HEK293T (cell line): ENCODE results near the gene CAMK2B.

ENCODE experiments used
- CTCF ChIA-PET: fragments of 350-600 bp; formaldehyde crosslinking; extraction: SDS; loops from one replicate; lab custom pipeline; 2021; ENCODE audit warnings: antibody characterized with exemption, inconsistent platforms; lab: Yijun Ruan, JAX
- POLR2A ChIA-PET: fragments of 350-600 bp; formaldehyde crosslinking; extraction: SDS; loops from one replicate; lab custom pipeline; 2020; ENCODE audit warnings: antibody characterized with exemption, inconsistent platforms; lab: Yijun Ruan, JAX
- DNase-seq: peaks from one replicate; pipeline ENCODE4 v3.0.0; 2012; ENCODE audit warnings: mixed read lengths; ENCODE audit errors: extremely low spot score
- ARNT ChIP-seq: fragments of 450-650 bp; IDR thresholded peaks from 2 replicates; pipeline ENCODE4 v1.6.1; 2017; ENCODE audit warnings: mild to moderate bottlenecking
- BHLHE40 ChIP-seq: fragments of 450-650 bp; IDR thresholded peaks from 2 replicates; pipeline ENCODE4 v1.6.1; 2016; ENCODE audit warnings: mild to moderate bottlenecking, moderate library complexity, borderline replicate concordance
- CTBP1 ChIP-seq: fragments of 450-650 bp; IDR thresholded peaks from 2 replicates; pipeline ENCODE4 v1.6.1; 2016; ENCODE audit warnings: borderline replicate concordance
- ELF4 ChIP-seq: fragments of 450-650 bp; IDR thresholded peaks from 2 replicates; pipeline ENCODE4 v1.6.1; 2017; ENCODE audit warnings: antibody characterized with exemption
- FOXA1 ChIP-seq: fragments of 450-650 bp; IDR thresholded peaks from 2 replicates; pipeline ENCODE4 v1.6.1; 2016; ENCODE audit warnings: mild to moderate bottlenecking
- FOXK2 ChIP-seq: fragments of 450-650 bp; IDR thresholded peaks from 2 replicates; pipeline ENCODE4 v1.6.1; 2016; ENCODE audit warnings: mild to moderate bottlenecking
- FOXM1 ChIP-seq: fragments of 450-650 bp; IDR thresholded peaks from 2 replicates; pipeline ENCODE4 v1.6.1; 2017; ENCODE audit warnings: mild to moderate bottlenecking, borderline replicate concordance
- HDGF ChIP-seq: fragments of 450-650 bp; IDR thresholded peaks from 2 replicates; pipeline ENCODE4 v1.6.1; 2017; ENCODE audit warnings: antibody characterized with exemption, borderline replicate concordance
- L3MBTL2 ChIP-seq: fragments of 450-650 bp; conservative IDR thresholded peaks from 2 replicates; pipeline ENCODE4 v1.6.1; 2016; ENCODE audit warnings: mild to moderate bottlenecking
- LEF1 ChIP-seq: fragments of 450-650 bp; IDR thresholded peaks from 2 replicates; pipeline ENCODE4 v1.6.1; 2017; ENCODE audit warnings: mild to moderate bottlenecking, borderline replicate concordance
- NFRKB ChIP-seq: fragments of 450-650 bp; IDR thresholded peaks from 2 replicates; pipeline ENCODE4 v1.6.1; 2016; ENCODE audit warnings: mild to moderate bottlenecking, moderate library complexity
- PKNOX1 ChIP-seq: fragments of 450-650 bp; IDR thresholded peaks from 2 replicates; pipeline ENCODE4 v1.6.1; 2016
- SP1 ChIP-seq: fragments of 450-650 bp; IDR thresholded peaks from 2 replicates; pipeline ENCODE4 v1.6.1; 2017
- SUZ12 ChIP-seq: fragments of 450-650 bp; IDR thresholded peaks from 2 replicates; pipeline ENCODE4 v1.6.1; 2016; ENCODE audit warnings: mild to moderate bottlenecking
- TARDBP ChIP-seq: fragments of 450-650 bp; IDR thresholded peaks from 2 replicates; pipeline ENCODE4 v1.6.1; 2016
- ZNF384 ChIP-seq: fragments of 450-650 bp; IDR thresholded peaks from 2 replicates; pipeline ENCODE4 v1.6.1; 2016

CAMK2B gene

GRCh38 chr7:44322631-44323363 lies 2.6 kb downstream of the CAMK2B start:
- no peak for DNase-seq
- TF ChIP-seq HDGF (no peak), FOXK2 (no peak), L3MBTL2 (no peak), LEF1 (no peak), SP1 (no peak), CTBP1 (no peak)
- CTCF ChIA-PET, result no interaction called here
- POLR2A ChIA-PET, result no interaction called here

GRCh38 chr7:44321796-44322195 lies 3.6 kb downstream of the CAMK2B start:
- CTCF ChIA-PET, result no interaction called here
- POLR2A ChIA-PET, result no interaction called here
- no peak for DNase-seq
- no peak for TF ChIP-seq SP1
- no peak for TF ChIP-seq BHLHE40
- no peak for TF ChIP-seq TARDBP
- no peak for TF ChIP-seq SUZ12
- no peak for TF ChIP-seq PKNOX1
- no peak for TF ChIP-seq FOXA1
- no peak for TF ChIP-seq ZNF384
- no peak for TF ChIP-seq ELF4
- TF ChIP-seq LEF1, result no peak

- CTCF ChIA-PET, result no interaction called here
- POLR2A ChIA-PET, result no interaction called here
- no peak for DNase-seq
- TF ChIP-seq TARDBP (no peak), FOXA1 (no peak), SP1 (no peak), BHLHE40 (no peak), LEF1 (no peak), SUZ12 (no peak), L3MBTL2 (no peak), ARNT (no peak), FOXM1 (no peak), CTBP1 (no peak), PKNOX1 (no peak), HDGF (no peak), NFRKB (no peak), FOXK2 (no peak), ELF4 (no peak), ZNF384 (no peak)
Observed at GRCh38 chr7:44320794-44321371, 4.5 kb downstream of the CAMK2B start.

GRCh38 chr7:44320141-44320540 lies 5.3 kb downstream of the CAMK2B start:
- DNase-seq, result no peak
- ChIA-PET POLR2A (no interaction called here), CTCF (no interaction called here)
- TF ChIP-seq FOXK2 (no peak), ELF4 (no peak), SP1 (no peak), LEF1 (no peak), ZNF384 (no peak), CTBP1 (no peak), L3MBTL2 (no peak), NFRKB (no peak)

GRCh38 chr7:44318332-44318731 lies 7.1 kb downstream of the CAMK2B start:
- TF ChIP-seq ELF4 (no peak), ZNF384 (no peak), LEF1 (no peak), FOXM1 (no peak), SP1 (no peak), HDGF (no peak), CTBP1 (no peak), TARDBP (no peak)
- ChIA-PET CTCF (no interaction called here), POLR2A (no interaction called here)
- no peak for DNase-seq

GRCh38 chr7:44315301-44315903 lies 10.0 kb downstream of the CAMK2B start:
- DNase-seq, result no peak
- no peak for TF ChIP-seq BHLHE40
- TF ChIP-seq ARNT, result no peak
- TF ChIP-seq CTBP1, result no peak
- TF ChIP-seq SP1, result no peak
- TF ChIP-seq L3MBTL2, result no peak
- TF ChIP-seq SUZ12, result no peak
- TF ChIP-seq PKNOX1, result no peak
- TF ChIP-seq NFRKB, result no peak
- no peak for TF ChIP-seq ELF4
- no peak for TF ChIP-seq FOXA1
- TF ChIP-seq FOXM1, result no peak
- TF ChIP-seq ZNF384, result no peak
- no peak for TF ChIP-seq TARDBP
- no peak for TF ChIP-seq FOXK2
- TF ChIP-seq LEF1, result no peak
- CTCF ChIA-PET, result interaction anchor here (0.6 kb wide), 1 partner anchor 63 kb away, joined by 3 read pairs; no protein-coding TSS in a partner anchor
- POLR2A ChIA-PET, result no interaction called here
